ENCODE measurements around the gene RTP1. TPM values are rescaled to one million over a fixed set of nuclear protein-coding genes. Genes with fewer than 3 reads are reported as not detected.
"Not testable (repeated sequence)": the region's sequence is repeated elsewhere in the genome, so short reads cannot be mapped to it uniquely, and the experiment has no call there.

The RTP1 gene
- total RNA-seq, 1 donor from 2014 or later: not detected

- DNase-seq (ENCODE audit: low spot score) (no peak), ATAC-seq (no peak)
- intact Hi-C loops (cut with DNase I): loop anchor here (10.0 kb wide), 1 partner anchor 67 kb away; the partner anchor contains the start of gene MASP1
These were observed 30.5 kb downstream of the RTP1 start for GRCh38 chr3:187227658-187228258.

- DNase-seq (ENCODE audit: low spot score): no peak
- no peak for ATAC-seq
- intact Hi-C loops (cut with DNase I): loop anchor here (10.0 kb wide), 1 partner anchor 66 kb away; the partner anchor contains the start of gene MASP1
These were observed 31.5 kb downstream of the RTP1 start for GRCh38 chr3:187228740-187229139.

- no peak for ATAC-seq
- intact Hi-C loops (cut with DNase I): no loop called here
These were observed 32.7 kb downstream of the RTP1 start for GRCh38 chr3:187230011-187230410.

GRCh38 chr3:187236962-187237361, 39.7 kb downstream of the RTP1 start:
- DNase-seq (ENCODE audit: low spot score): no peak
- ATAC-seq: no peak
- intact Hi-C loops (cut with DNase I): no loop called here

More at GRCh38 chr3:187230011-187230410, 32.7 kb downstream of the RTP1 start:
- no peak for DNase-seq (ENCODE audit: low spot score)

- DNase-seq (ENCODE audit: low spot score): no peak
- intact Hi-C loops (cut with DNase I): no loop called here
- ATAC-seq: peak; percentile 84
These were observed 40.5 kb downstream of the RTP1 start for GRCh38 chr3:187237741-187238140.

- intact Hi-C loops (cut with DNase I): no loop called here
- DNase-seq (ENCODE audit: low spot score): no peak
- ATAC-seq: peak; percentile 71
These were observed 41.0 kb downstream of the RTP1 start for GRCh38 chr3:187238239-187238638.

- DNase-seq (ENCODE audit: low spot score); ATAC-seq; intact Hi-C loops (cut with DNase I): not testable (repeated sequence)
These were observed 41.5 kb downstream of the RTP1 start for GRCh38 chr3:187238835-187239234.

GRCh38 chr3:187242435-187242834, 45.1 kb downstream of the RTP1 start:
- ATAC-seq: no peak
- intact Hi-C loops (cut with DNase I): no loop called here
- DNase-seq (ENCODE audit: low spot score): no peak

GRCh38 chr3:187242900-187243299, 45.6 kb downstream of the RTP1 start:
- ATAC-seq: no peak
- intact Hi-C loops (cut with DNase I): no loop called here
- no peak for DNase-seq (ENCODE audit: low spot score)

GRCh38 chr3:187243933-187244524, 46.7 kb downstream of the RTP1 start:
- peak; percentile 88 for ATAC-seq
- intact Hi-C loops (cut with DNase I): no loop called here

GRCh38 chr3:187247398-187247797, 50.1 kb downstream of the RTP1 start:
- intact Hi-C loops (cut with DNase I): no loop called here
- ATAC-seq: no peak

More at GRCh38 chr3:187243933-187244524, 46.7 kb downstream of the RTP1 start:
- DNase-seq (ENCODE audit: low spot score): no peak

More at GRCh38 chr3:187247398-187247797, 50.1 kb downstream of the RTP1 start:
- DNase-seq (ENCODE audit: low spot score): no peak

Other genes with a start within 250 kb of the RTP1 start
- gene RPL39L, start 58.0 kb upstream of the RTP1 start, total RNA-seq: 4.7 TPM
- gene MASP1, start 94.3 kb downstream of the RTP1 start, total RNA-seq: 6.3 TPM
- 2.1 TPM for gene RTP4, start 170.9 kb downstream of the RTP1 start, total RNA-seq

All from sciatic nerve (tissue), 2 donors.